Activated T-helper 1 cell treated with anti-CD3 and anti-CD28 coated beads, Interleukin-2, amount 50 U/mL, for 16 hours (primary cell): ENCODE measurements around the gene NRG4.
"Not testable (repeated sequence)": the region's sequence is repeated elsewhere in the genome, so short reads cannot be mapped to it uniquely, and the experiment has no call there.

Experiments used
- DNase-seq, 2 donors: peaks; one replicate each; pipeline ENCODE4 v3.0.0-alpha.2; 2020; ENCODE audit warnings: low read depth in 1 of 2, low spot score in 1 of 2

The NRG4 gene, protein sequence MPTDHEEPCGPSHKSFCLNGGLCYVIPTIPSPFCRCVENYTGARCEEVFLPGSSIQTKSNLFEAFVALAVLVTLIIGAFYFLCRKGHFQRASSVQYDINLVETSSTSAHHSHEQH

DNA sequence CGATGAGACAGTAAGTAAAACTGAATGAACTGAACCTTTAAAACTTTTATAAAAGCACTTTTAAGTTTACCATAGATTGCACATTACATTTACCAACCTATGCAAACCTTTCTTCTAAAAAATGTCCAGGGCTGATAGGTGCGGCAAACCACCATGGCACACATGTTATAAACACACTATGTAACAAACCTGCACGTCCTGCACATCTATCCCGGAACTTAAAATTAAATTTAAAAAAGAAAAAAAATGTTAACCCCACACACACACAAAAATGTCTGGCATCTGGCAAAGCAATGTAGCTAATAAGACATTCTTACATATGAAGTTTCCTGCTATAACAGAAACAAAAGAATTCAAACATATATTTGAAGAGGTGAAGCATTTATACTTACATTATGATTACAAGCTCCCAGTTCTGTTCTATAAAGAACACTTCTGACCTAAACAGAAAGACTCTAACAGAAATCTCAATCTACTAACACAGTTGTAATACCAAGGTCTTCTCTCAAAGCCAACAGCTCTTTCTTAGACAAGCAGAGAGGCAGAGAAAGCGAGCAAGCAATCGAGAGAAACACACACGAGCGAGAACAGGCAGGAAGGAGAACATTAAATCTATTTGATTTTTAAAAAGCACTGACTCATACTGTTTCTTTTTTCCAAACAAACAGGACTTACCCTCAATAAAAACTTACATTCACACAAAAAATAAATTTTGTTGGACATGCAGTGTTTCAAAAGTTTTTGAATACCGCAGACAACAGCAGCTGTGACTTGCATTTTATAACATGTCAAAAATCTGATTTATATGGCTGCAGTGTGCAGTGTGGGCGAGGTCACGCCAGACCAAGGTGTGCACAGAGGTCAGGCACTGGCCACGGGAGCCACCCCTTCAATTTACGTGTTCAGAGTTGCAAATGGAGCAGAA is at the start of gene NRG4:
TSS of gene NRG4 (minus strand) at position 798 of the 925 bp plus-strand sequence. CDS start 1,194 bp downstream, outside the sequence.
- DNase-seq: no peak

DNA sequence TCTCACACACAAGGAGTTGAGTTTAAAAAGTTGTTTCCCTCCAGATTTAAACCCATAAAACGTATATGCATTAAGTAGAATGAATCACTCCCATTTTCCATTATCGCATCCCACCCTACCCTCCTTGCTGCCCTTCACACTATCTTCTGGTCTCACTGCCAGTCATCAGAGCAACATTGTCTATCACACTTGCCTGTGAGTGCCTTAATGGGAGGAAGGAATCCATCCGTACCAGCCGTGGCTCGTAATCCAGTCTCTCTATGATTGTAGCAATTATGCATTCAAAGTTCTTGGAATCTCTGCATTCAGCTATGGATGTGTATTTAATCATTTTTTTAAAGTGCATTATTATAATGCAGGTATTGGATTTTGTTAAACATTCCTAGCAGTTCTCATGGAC is 49.5 kb upstream of the NRG4 start:
- DNase-seq: no peak

DNA sequence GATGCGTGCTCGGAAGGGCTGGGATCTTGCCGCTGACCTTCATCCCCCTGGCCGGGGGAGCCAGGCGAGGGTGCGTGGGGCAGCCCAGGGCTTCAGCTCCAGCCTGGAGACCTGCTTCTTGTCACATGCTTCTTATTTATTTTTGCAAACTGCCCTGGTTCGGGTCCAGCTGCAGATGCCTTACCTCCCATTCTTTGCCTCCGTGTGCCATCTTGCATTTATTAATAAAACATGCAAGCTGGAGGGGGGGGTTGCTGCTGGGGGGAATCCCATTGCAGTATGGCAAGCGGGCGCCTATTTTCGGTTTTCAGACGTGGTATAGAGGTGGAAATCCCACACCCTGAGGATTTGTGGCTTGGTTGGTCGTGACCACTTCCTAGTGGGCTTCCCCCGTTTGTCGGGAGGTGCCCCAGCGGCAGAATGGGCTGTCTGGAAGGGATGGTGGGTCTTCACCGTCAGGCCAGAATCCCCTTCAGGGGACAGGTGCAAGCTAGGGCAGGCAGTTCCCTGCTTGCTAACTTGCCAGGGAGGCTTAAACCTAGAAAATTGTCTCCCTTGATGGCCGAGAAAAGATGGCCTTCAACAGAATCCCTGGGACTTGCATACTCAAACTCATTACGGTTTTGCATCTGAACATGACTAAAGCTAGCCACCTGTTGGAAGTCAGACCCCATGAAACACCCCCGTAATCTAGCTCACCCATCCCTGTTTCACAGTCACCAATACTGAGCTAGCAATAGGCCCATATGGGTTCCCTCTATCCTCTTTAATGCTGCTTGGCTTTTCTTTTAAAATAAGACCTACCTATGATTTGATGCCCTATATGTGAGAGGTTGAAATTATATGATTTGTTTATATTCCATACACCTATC is 48.1 kb upstream of the NRG4 start:
- DNase-seq: no peak

DNA sequence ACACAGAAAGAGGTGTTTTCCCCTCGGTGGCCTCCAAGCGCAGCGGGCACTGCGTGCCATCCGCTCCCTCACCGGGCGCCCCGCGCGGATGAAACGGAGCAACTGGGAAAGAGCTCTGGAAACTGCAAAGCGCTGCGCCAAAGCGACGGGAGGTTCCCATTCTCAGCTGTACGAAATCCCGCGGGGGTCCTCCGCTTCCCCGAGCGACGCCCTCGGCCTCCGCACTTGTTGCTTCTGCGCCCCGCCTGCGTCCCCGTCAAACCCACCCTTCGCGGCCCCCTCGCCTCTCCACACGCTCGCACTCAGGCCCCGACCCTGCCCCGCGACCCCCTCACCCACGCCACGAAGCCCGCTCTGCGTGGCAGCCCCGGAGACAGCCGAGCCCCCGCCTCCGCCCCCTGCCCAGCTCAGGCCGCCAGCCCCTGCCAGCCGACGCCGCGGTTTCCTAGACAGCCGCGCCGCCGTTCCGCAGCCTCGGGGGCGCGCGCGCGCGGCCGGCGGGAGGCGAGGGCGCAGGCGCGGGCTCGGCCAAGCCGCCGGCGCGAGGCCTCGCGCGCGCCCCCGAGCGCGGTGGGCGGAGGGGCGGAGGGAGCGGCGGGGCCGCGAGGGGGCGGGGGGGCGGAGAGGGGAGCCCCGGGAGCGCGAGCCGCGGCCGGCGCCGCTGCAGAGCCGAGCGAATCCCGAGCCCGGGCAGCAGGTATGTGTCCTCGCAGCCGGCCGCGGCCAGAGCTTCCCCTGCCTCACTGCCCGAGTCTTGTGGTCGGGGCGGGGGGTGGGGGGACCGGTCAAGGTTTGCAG is 47.3 kb upstream of the NRG4 start, which contains the start of gene TMEM266:
TSS of gene TMEM266 (plus strand) at position 666 of the 798 bp plus-strand sequence. CDS start 74,279 bp downstream, outside the sequence.
- no peak for DNase-seq

DNA sequence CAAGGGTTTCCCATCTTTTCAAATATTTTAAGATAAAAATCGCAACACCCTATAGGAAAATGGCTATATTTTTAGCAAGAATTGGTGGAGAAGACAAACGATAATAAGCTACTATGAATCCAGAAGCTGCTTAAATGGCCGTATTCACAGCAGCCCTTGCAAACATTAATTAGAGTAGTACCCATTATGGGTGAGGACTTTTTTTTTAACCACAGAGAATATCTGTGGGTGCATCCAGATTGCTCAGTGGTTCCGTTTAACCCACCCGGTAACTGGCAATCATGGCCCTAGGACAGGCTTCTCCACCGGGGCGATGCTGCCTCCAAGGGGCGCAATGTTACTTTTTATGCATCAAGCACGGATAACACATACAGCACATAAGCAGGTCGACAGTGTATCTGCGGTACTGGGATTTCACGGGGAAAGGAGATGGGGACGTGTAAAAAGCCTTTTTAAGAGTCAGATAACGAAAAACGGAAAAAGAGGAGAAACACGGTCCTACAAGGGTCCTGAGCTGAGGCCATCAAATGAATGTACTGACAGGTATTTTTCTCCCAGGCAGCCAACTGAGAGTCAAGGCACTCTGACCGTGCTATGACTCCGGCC is 46.6 kb upstream of the NRG4 start:
- DNase-seq: no peak

DNA sequence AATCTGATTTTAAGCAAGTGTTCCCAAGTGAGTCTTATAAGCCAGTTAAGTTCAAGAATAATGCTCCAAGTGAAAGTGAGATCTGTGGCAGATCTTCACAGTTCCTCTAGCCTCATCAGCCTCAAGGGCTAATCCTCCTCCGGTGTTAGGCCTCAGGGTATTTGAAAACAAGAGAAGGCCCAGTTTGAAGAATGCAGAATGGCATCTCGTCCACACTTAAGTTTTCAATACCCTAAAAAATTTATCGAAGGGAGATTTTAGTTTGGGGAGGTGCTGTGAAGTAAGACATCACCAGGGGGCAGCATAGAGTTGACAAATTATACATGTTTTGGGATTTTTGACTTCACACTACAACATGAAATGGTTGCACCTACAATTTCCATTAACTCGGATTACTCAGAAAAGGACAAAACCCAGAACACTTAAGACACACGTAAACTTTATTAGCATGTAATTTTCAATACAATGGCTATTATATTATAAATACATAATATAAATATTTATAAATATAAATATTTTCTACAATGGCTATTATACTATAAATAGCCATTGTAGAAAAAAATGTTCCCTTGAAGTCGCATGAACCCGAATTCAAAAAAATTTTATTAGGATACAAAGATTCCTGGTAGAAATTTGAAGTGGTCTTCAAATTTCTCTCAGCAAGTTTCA is 45.2 kb upstream of the NRG4 start:
- no peak for DNase-seq

DNA sequence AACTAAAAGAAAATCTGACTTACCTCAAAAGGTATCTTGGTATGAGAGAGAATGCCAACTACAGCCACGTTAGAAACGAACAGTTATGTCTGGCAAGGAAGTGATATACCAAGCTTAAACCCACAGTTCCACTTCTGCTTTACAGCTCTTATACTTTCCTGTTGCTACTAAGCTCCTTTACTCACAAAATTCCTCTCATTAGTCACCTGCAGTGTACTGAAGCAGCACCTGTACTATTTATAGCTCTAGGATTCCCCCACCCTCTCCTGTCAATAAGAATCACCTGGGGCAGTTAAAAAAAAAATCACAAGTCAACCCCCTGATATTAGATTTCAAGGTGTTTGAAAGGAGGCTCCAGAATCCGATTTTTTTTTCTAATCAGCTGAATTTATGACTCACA is 44.7 kb upstream of the NRG4 start:
- DNase-seq: no peak

DNA sequence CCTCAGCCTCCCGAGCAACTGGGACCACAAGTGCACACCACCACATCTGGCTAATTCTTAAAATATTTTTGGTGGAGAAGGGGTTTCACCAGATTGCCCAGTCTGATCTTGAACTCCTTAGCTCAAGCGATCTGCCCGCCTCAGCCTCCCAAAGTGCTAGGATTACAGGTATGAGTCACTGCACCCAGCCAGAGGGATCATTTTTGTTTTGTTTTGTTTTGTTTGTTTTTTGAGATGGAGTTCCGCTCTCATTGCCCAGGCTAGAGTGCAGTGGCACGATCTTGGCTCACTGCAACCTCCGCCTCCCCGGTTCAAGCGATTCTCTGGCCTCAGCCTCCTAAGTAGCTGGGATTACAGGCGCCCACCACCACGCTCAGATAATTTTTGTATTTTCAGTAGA is 42.0 kb upstream of the NRG4 start:
- not testable (repeated sequence) for DNase-seq

DNA sequence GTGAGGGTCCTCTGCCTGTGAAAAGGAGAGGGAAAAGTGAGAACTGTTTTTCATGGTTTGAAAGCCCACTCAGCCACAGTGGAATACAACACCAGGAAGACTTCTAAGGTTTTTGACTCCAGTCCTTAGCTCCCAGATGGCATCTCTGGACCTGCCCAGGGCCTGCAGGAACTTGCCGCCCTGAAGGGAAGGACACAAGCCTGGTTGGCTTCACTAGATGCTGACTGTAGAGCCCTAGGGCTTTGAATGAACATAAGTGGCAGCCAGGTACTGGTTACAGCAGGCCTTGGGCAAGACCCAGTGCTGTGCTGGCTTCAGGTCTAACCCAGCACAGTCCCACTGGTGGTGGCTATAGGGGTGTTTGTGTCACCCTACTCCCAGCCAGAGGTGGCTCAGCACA is 26.3 kb upstream of the NRG4 start:
- DNase-seq: no peak

DNA sequence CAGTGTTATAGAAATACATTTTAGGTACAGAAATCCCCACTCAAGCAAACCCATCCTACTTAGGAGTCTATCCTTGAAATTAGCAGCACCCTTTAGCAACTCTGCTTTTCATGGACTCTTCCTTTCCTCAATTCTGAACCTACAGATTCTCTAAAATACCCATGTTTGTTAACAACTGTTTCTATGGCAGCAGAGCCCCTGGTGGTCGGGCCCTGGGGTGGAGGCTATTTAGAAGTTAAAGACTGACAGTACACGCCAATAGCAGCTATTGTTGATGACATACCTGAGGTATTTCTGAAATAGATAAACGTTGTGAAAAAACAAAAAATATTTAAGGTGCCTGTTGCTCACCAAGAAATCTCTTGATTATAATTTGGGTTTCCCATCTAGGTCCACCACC is 23.4 kb upstream of the NRG4 start:
- no peak for DNase-seq

DNA sequence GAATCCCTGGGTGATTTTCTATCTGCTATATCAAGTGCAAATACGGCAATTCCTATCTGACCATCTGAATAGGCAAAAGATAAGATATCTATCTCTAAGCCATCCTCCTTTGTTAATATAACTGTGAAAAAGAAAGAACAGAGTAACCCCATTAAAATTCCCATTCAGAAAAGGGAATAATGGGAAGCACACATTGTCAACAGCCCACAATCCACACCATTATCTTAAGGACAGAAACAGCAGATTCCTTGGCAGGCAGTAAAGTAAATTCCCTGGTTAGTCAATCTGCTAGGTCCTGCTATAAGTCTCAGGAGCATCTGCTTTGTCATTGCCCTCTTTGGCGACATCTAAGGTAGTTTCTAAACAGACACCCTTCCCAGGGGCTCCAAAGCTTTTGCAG is 21.9 kb upstream of the NRG4 start:
- no peak for DNase-seq

DNA sequence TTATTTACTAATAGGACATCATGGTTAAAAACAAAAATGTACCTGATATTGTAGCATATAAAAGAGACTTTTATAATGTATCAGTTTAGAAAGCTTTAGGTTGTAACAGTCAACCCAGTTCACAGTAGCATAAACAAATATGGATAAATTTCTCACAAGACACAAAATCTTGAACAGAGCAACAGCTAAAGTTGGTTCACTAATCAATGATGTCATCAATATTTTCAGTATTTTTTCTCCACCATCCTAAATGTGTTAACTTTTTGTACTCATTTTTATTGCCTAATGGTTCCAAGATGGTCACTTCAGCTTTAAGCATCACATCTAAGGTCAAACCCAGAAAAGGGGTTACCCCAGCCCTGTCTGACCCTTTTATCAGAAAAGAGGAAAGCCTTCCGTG is 21.2 kb upstream of the NRG4 start:
- DNase-seq: no peak

DNA sequence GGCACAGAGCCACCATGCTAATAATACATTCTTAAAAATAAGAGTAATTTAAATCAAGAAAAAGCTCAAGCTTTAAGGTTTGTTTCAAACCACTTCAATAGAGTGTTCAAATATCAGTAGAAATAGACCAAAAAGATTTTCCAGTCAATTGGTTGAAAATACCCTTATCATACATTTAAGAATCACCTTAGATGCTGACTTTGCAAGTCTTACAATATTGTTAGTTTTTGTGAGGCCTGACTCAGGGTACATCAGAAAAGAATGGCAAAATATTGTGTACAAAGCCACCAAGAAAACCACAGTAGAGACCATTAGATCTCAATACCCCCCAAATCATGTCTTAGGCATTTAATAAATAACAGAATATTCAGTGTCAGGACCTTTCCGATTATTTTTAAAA is 19.8 kb upstream of the NRG4 start:
- no peak for DNase-seq

DNA sequence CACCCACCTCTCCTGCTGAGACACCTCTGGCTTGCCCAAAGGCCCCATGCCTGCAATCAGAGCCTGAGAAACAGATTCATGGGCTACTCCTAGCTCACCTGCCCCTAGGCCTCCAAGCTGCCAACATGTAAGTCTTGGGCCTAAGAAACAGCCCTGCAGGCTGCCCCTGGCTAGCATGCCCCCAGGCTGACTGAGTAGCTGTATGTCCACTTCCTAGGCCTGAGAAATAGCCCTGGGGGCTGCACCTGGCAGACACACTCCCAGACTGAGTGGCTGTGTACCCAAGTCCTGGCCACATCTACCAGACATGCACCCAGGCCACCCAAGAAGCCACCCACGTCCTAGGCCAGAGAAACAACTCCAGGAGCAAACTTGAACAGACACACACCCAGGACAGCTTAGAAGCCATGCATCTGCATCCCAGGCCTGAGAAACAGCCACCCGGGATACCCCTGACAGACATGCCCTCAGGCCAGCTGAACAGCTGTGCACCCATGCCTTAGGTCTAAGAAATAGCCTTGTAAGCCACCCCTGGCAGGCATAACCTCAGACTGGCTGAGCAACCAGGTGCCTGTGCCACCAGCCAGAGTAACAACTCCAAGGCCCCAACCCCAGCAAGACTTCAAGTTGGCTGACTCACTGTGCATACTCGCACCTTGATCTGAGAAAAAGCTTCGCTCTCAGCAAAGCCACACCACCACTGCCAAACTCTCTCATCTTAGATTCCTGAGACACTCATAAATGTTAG is 12.0 kb upstream of the NRG4 start:
- no peak for DNase-seq

DNA sequence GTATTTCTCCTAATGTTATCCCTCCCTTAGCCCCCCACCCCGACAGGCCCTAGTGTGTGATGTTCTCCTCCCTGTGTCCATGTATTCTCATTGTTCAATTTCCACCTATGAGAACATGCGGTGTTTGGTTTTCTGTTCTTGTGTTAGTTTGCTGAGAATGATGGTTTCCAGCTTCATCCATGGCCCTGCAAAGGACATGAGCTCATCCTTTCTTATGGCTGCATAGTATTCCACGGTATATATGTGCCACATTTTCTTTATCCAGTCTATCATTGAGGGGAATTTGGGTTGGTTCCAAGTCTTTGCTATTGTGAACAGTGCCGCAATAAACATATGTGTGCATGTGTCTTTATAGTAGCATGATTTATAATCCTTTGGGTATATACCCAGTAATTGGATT is 1.2 kb upstream of the NRG4 start:
- DNase-seq: not testable (repeated sequence)

DNA sequence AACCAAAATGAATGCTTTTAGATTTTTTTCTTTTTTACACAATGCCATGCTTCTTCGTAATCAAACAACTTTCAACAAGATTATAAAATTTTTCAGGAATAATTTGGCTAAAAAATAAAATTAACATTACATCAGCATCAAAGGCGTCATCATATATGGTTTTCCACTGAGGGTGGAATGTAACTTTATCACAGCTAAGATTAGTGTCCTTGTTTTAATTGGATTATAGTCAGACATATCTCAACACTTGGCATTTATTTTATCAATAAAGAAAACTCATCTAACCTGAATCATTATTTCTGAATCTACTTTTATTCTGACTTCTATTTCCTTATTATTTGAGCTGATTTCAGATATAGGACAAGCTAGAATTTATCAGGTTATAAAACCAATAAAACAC is 1.6 kb downstream of the NRG4 start:
- DNase-seq: no peak

DNA sequence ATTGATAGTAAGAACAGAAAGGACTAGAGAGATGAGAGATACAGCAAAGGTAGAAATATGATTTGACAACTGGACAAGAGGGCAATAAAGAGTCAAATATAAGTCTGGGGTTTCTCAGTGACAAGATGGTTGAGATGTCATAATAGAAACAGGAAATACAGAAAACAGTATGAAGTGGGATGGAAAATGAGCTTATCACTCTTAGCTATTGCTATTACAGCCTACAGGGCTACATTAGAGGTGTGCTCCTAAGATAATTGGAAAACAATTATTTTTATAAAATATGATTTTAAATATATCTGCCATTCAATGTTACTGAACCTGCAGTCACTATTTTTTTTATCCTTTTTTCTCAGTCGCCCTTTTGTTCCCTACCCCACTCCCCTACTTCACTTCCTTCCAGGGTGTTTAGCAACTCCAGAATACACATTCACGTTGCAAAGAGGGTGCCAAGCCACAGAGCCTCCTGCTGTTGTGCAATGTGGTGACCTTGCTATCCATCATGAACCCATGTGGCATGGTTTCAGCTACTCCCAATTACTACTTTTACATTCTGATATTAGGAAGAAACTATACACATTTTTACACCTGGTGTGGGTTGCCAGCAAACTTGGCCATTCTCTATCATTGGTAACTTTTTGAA is 6.0 kb downstream of the NRG4 start:
- DNase-seq: no peak

DNA sequence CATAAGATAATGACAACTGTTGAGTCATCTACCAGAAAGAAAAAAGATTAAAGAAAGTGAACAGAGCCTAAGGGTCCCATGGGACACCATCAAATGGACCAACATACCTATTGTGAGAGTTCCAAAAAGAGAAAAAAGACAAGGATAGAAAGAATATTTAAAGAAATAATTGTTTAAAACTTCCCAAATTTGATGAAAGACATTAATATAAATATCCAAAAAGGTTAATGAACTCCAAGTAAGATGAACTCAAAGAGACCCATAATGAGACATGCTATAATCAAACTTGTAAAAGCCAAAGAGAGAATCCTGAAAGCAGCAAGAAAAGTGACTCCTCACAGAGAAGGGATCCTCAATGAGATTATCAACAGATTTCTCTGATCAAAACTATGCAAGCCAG is 8.9 kb downstream of the NRG4 start:
- DNase-seq: no peak

DNA sequence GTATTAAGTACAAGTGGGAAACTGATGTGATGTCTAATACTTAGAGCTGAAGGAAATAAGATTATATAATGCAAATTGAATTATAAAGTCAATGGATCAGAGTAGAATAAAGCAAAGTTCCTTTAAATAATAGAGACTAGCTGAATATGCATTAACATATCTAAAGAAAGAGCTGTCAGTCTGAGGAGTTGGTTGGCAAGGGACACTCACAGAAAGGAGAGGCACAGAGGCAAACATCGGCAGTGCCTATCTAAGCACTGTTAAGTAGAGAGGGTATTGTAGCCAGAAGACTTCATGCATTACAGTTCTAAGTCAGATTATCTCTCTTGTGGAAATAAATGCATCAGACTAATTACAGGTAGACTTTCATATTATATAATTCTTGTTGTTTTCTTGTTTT is 16.6 kb downstream of the NRG4 start:
- DNase-seq: no peak
